ENCODE data around the gene ZNF350.
"Not testable (repeated sequence)": the region's sequence is repeated elsewhere in the genome, so short reads cannot be mapped to it uniquely, and the experiment has no call there.

The ZNF350 gene

DNA sequence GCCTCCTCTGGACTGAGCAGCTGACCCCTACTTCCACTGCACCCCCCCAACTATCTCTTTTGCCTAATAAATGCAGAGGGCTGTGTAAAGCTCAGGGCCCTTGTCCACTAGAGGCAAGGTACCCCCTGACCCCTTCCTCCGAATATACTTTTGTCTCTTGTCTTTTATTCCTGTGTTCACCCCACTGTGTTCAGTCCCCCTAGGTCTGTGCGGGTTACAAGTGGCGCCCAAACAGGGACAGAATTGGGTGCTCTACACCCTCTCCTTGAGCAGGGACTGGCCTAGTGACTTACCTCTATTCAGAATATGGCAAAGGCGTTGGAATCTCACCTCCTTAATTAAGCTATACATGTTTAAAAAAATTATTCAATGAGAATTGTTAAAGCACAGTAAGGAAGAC lies 15.0 kb downstream of the ZNF350 start:
- DNase-seq (ENCODE audit: low read depth): no peak

GRCh38 chr19:51970718-51971117 lies 15.9 kb downstream of the ZNF350 start:
- DNase-seq (ENCODE audit: low read depth): no peak

DNA sequence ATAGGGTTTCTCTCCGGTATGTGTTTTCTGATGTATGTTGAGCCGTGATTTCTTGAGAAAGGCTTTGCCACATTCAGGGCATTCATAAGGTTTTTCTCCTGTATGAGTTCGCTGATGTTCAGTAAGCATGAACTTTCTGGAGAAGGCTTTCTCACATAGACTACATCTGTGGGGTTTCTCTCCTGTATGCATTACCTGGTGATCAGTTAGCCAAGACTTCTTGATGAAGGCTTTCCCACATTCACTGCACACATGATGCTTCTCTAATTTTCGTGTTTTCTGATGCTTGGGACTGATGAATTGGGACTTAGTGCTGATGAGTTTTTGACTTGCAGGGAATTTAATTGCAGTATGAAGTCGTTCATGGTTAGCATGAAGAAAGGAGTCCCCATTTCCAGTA lies 21.1 kb downstream of the ZNF350 start:
- no peak for DNase-seq (ENCODE audit: low read depth)

DNA sequence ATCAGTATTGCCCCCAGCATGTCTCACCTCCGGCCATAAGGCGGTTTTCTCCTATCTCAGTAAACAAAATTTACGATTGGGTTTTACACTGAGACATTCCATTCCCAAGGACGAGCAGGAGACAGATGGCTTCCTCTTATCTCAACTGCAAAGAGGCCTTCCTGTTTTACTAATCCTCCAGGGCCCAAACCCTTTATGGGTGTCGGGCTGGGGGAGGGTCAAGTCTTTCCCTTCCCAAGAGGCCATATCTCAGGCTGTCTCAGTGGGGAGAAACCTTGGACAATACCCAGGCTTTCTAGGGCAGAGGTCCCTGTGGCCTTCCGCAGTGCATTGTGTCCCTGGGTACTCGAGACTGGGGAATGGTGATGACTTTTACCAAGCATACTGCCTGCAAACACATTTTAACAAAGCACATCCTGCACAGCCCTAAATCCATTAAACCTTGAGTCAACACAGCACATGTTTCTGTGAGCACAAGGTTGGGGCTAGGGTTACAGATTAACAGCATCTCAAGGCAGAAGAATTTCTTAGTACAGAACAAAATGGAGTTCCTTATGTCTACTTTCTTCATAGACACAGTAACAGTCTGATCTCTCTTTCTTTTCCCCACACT lies 25.9 kb downstream of the ZNF350 start:
- DNase-seq (ENCODE audit: low read depth): not testable (repeated sequence)

DNA sequence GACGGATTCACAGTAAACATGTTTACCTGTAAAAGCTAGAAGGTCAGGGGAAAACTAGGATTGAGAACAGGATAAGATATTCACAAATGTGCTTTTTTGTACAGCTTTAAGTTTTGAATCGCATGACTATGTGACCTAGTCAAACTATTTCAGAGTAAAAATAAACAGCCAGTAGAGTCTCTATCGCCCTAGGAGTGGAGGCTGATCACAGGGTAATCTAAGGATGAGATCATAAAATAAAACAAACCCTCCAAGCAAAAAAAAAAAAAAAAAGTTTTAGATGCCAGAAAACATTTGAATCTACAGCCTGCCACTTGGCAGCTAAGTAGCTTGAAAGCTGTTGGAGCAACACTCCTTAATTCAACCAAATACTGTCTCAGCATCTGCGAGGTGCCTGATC lies 26.8 kb downstream of the ZNF350 start:
- DNase-seq (ENCODE audit: low read depth): no peak

- DNase-seq (ENCODE audit: low read depth): not testable (repeated sequence)
These were observed 28.8 kb downstream of the ZNF350 start for GRCh38 chr19:51957846-51958245.

DNA sequence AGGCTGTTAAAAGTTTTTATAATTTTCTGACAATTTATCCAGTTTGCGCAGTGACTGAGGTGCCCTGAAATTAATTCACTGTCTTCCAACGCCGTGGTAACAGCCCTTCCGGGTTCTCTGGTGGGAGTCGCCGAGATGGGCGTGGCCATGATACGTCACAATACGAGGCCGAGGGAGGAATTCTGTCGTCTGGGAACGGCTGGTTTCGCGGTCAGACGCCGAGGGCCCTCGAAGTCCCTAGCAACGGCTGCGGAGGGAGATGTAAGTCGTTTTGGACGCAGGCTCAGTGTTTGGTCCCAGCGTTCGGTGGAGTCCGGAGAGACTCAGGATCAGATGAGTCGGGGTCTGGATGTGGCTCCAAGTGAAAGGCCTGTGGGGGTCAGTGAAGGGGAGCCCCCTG lies 37.7 kb downstream of the ZNF350 start:
- DNase-seq (ENCODE audit: low read depth): no peak

DNA sequence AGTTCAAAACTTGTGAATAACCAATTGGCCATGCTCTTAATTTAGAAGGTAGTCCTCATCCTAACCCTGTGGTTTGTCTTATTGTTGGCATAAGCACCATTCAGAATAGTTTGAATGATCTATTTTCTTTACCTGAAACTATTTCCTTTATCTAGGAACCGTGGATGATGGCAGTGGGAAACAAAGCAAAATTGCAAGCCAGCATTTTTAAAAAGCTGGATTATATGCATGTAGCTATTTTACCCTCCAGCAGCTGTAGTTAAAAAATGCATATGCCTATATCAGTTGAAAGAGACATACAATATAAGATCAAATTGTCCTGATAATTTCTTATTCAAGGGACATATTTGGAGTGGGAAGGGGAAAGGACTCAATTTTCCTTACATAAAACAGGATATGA lies 40.0 kb downstream of the ZNF350 start:
- DNase-seq (ENCODE audit: low read depth): no peak

DNA sequence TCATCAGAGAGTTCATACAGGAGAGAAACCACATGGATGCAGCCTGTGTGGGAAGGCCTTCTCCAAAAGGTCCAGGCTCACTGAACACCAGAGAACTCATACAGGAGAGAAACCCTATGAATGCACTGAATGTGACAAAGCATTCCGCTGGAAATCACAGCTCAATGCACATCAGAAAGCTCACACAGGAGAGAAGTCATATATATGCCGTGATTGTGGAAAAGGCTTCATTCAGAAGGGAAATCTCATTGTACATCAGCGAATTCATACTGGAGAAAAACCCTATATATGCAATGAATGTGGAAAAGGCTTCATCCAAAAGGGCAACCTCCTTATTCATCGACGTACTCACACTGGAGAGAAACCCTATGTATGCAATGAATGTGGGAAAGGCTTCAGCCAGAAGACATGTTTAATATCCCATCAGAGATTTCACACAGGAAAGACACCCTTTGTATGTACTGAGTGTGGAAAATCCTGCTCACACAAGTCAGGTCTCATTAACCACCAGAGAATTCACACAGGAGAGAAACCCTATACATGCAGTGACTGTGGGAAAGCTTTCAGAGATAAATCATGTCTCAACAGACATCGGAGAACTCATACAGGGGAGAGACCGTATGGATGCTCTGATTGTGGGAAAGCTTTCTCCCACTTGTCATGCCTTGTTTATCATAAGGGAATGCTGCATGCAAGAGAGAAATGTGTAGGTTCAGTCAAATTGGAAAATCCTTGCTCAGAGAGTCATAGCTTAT lies 41.7 kb downstream of the ZNF350 start:
- no peak for DNase-seq (ENCODE audit: low read depth)

GRCh38 chr19:51938936-51939335 lies 47.7 kb downstream of the ZNF350 start:
- no peak for DNase-seq (ENCODE audit: low read depth)

GRCh38 chr19:51931921-51932320 lies 54.7 kb downstream of the ZNF350 start:
- no peak for DNase-seq (ENCODE audit: low read depth)

GRCh38 chr19:51927859-51928258 lies 58.8 kb downstream of the ZNF350 start:
- no peak for DNase-seq (ENCODE audit: low read depth)

- peak; percentile 48 for DNase-seq (ENCODE audit: low read depth)
These were observed 59.6 kb downstream of the ZNF350 start, which contains the start of gene ZNF613 for GRCh38 chr19:51926784-51927741. TSS of gene ZNF613 (plus strand) at chr19:51927472. CDS start at chr19:51936221, 8,749 bp downstream.

GRCh38 chr19:51926426-51926783 lies 60.2 kb downstream of the ZNF350 start:
- no peak for DNase-seq (ENCODE audit: low read depth)

GRCh38 chr19:51921949-51922348 lies 64.7 kb downstream of the ZNF350 start:
- DNase-seq (ENCODE audit: low read depth): no peak

DNA sequence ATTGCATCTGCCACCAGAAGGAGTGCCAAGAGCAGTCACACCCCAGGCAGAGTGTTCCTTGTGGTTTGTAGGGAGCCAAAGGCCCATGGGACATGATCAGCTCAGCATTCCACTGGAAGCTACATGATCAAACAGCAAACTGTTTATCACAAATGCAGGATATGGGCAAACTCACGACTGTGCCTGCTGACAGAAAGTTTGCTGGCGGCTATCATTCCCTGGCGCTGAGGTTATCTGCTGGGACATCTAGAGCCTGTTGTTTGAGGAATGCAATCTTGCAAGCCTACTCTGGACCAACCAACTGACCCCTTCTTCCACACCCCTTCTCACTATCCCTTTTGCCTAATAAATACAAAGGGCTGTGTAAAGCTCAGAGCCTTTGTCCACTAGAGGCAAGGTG lies 67.0 kb downstream of the ZNF350 start:
- DNase-seq (ENCODE audit: low read depth): no peak

DNA sequence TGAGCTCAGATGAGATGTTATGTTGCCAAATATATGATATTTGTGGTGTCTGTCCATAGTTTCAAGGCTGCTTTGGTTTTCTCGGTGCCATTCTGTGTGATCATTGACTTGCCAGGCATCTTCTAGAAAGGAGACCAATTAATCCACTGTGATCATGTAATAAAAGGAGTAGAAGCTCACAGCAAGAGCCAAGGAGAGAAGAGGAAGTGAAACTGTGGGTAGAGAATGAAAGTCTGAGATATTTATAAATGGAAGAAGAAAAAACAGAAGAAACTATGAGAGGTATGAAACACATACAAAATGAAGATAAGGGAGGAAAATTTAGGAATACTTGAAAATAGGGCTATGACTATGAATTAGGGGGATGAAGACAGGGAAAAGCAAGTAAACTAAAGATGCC lies 70.5 kb downstream of the ZNF350 start:
- no peak for DNase-seq (ENCODE audit: low read depth)

DNA sequence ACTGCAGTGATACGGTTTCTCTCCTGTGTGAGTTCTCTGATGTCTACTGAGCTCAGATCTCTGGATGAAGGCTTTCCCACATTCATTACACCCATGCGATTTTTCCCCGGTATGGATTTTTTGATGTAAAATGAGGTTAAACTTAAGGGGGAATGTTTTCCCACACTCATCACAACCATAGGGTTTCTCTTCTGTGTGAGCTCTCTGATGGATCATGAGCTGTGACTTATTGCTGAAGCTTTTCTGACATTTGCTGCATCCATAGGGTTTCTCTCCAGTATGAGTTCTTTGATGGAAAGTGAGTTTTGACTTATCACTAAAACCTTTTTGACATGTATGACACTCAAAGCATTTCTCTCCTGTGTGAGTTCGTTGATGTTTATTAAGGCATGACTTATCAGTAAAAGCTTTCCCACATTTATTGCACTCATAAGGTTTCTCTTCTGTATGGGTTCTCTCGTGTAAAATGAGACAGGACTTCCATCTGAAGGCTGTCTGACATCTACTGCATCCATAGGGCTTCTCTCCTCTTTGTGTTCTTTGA lies 71.2 kb downstream of the ZNF350 start:
- no peak for DNase-seq (ENCODE audit: low read depth)

Data from stimulated activated CD8-positive, alpha-beta memory T cell treated with anti-CD3 and anti-CD28 coated beads, Interleukin-15, amount 100 ng/mL, for 24 hours (primary cell).